Measurements from ENCODE around the gene ELOA2. TPM values are rescaled to one million over a fixed set of nuclear protein-coding genes. Genes with fewer than 3 reads are reported as not detected.

ELOA2 gene, protein sequence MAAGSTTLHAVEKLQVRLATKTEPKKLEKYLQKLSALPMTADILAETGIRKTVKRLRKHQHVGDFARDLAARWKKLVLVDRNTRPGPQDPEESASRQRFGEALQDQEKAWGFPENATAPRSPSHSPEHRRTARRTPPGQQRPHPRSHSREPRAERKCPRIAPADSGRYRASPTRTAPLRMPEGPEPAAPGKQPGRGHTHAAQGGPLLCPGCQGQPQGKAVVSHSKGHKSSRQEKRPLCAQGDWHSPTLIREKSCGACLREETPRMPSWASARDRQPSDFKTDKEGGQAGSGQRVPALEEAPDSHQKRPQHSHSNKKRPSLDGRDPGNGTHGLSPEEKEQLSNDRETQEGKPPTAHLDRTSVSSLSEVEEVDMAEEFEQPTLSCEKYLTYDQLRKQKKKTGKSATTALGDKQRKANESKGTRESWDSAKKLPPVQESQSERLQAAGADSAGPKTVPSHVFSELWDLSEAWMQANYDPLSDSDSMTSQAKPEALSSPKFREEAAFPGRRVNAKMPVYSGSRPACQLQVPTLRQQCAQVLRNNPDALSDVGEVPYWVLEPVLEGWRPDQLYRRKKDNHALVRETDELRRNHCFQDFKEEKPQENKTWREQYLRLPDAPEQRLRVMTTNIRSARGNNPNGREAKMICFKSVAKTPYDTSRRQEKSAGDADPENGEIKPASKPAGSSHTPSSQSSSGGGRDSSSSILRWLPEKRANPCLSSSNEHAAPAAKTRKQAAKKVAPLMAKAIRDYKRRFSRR
- total RNA-seq, result not detected in 2 replicates
- long read RNA-seq, result 0 reads

DNA sequence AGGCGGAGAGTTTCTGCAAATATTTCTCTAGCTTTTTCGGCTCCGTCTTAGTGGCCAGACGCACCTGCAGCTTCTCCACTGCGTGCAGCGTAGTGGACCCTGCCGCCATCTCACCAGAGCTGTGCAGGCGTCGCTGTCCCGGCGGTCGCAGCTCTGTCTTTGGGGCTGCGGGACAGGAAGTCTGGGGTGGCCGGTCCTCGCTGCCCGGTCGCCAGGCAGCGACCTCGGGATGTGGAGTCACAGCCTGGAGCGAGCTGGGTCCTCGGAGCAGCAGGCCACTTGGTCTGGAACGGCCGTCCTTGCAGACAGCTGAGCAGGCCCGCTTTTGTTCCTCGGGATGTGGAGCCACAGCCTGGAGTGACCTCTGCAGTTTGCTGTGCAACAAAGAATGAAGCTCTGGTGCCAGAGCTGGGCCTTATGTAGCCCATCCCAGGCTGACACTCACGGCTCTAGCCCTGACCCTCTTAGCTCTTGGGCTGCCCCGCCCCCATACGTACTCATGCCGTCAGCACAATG is at the start of gene ELOA2:
TSS of gene ELOA2 (minus strand) at position 466 of the 516 bp plus-strand sequence. CDS start at position 109, 357 bp downstream.
- Mint-ChIP-seq H3K4me1 (peaks cover 4% of the 10 kb centered on the region), H3K27ac (ENCODE audit: unreplicated experiment) (no peak within 1 kb of the TSS), H3K36me3 (ENCODE audit: low read depth) (peaks cover 4% of the 10 kb centered on the region), H3K9me3 (no peaks in the 10 kb centered on the region), H3K4me3 (no peak within 1 kb of the TSS), H3K27me3 (ENCODE audit: low read depth) (no peaks in the 10 kb centered on the region)
- DNase-seq (ENCODE audit: low read depth, low spot score), result no peak
- TF ChIP-seq, protein P1, sequence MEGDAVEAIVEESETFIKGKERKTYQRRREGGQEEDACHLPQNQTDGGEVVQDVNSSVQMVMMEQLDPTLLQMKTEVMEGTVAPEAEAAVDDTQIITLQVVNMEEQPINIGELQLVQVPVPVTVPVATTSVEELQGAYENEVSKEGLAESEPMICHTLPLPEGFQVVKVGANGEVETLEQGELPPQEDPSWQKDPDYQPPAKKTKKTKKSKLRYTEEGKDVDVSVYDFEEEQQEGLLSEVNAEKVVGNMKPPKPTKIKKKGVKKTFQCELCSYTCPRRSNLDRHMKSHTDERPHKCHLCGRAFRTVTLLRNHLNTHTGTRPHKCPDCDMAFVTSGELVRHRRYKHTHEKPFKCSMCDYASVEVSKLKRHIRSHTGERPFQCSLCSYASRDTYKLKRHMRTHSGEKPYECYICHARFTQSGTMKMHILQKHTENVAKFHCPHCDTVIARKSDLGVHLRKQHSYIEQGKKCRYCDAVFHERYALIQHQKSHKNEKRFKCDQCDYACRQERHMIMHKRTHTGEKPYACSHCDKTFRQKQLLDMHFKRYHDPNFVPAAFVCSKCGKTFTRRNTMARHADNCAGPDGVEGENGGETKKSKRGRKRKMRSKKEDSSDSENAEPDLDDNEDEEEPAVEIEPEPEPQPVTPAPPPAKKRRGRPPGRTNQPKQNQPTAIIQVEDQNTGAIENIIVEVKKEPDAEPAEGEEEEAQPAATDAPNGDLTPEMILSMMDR (conservative IDR thresholded peaks at IDR 0.05), result no peak

DNA sequence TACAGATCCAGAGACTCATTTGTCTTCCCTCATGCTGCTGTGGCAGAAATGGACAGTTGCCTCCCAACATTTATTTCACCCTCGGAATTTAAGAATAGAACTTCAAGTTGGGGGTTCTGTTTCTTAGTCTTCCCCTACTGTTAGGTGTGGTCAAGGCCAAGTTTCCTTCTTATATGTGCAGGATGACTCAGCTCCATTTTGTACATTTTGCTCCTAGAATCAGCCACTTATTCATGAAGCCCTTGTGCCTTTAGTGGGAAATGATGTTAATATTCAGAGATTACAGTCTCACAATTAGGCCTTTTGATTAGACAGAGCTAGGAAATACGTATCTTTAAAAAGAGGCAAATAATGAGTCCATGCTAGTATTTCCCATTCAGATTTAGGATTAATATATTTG is 46.2 kb upstream of the ELOA2 start:
- Mint-ChIP-seq H3K4me3 (no peak overlapping the region), H3K27ac (ENCODE audit: unreplicated experiment) (no peak overlapping the region), H3K4me1 (peaks cover 31% of the 10 kb centered on the region), H3K9me3 (peaks cover 2% of the 10 kb centered on the region), H3K36me3 (ENCODE audit: low read depth) (no peaks in the 10 kb centered on the region), H3K27me3 (ENCODE audit: low read depth) (no peaks in the 10 kb centered on the region)
- TF ChIP-seq, protein P1 (conservative IDR thresholded peaks at IDR 0.05), result no peak
- DNase-seq (ENCODE audit: low read depth, low spot score), result no peak

DNA sequence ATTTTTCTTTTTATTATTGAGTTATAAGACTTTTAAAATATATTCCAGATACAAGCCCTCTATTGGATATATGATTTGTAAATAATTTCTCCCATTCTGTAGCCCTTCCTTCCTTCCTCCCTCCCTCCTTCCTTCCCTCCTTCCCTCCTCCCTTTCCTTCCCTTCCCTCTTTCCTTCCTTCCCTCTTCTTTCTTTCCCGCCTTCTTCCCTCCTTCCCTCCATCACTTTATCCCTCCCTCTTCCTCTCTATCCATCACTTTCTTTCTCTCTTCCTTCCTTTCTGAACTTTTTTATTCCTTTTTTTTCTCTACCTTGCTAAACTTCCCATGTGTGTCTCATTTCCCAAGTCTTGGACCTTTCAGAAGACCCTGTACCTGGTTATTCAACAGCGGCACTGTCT is 45.5 kb upstream of the ELOA2 start:
- no peak for DNase-seq (ENCODE audit: low read depth, low spot score)
- Mint-ChIP-seq H3K36me3 (ENCODE audit: low read depth) (no peaks in the 10 kb centered on the region), H3K27ac (ENCODE audit: unreplicated experiment) (no peak overlapping the region), H3K9me3 (no peaks in the 10 kb centered on the region), H3K4me1 (peaks cover 38% of the 10 kb centered on the region), H3K27me3 (ENCODE audit: low read depth) (no peaks in the 10 kb centered on the region), H3K4me3 (no peak overlapping the region)
- TF ChIP-seq, protein P1 (conservative IDR thresholded peaks at IDR 0.05), result no peak

DNA sequence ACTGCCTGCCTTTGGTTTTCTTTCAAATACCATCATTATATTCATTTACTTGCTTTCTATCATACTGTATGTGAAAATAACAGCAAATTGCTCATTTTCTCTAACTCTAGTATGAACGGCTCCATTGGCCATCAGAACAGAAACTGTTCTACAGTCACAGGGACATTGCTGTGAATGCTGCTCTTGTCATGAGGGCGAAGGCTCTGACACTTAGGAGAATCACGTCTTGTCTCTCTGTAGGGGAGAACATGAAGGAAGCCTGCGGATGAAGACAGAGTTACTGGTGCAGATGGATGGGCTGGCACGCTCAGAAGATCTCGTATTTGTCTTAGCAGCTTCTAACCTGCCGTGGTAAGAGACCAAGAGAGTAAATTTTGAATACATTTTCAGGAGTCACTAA is 41.7 kb upstream of the ELOA2 start:
- peak overlapping the region; percentile 9 for H3K27ac Mint-ChIP-seq (ENCODE audit: unreplicated experiment)
- peaks cover 51% of the 10 kb centered on the region for H3K4me1 Mint-ChIP-seq
- H3K36me3 Mint-ChIP-seq (ENCODE audit: low read depth), result no peaks in the 10 kb centered on the region
- peak overlapping the region; percentile 20 for H3K4me3 Mint-ChIP-seq
- H3K9me3 Mint-ChIP-seq, result no peaks in the 10 kb centered on the region
- no peak for DNase-seq (ENCODE audit: low read depth, low spot score)
- TF ChIP-seq, protein P1 (conservative IDR thresholded peaks at IDR 0.05), result no peak
- H3K27me3 Mint-ChIP-seq (ENCODE audit: low read depth), result no peaks in the 10 kb centered on the region

DNA sequence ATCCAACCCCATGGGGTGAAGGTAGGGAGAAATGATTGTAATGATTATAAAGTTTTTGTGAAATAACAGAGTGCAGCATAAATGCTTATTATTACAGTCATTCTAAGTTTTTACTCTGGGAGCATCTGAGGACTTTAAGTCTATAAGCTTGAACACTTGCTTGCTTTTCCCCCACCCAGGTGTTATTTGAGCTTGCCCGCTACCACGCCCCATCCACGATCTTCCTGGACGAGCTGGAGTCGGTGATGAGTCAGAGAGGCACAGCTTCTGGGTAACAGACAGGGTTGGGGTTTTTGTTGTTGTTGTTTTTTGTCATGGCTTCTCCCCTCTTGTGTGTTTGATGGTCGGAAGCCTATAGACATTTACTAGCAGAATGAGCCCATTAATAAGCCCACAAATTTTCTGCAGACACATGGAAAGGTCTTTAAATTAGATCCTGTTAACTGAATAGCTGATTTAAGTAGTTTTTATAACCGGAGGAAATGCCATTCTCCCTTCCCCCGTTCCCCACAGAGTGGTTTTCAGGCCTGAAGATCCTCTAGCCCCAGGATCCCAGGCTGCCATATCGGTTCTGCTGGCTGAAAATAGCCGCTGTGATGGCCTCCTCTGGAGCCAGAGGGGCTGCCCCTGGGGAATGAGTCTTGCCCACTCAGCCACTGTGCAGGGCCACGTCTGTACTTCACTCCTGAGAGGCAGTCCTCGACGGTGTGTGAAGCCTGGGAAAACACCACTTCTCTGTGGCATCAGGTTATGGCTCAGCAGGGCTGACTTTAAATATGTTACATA is 39.9 kb upstream of the ELOA2 start:
- Mint-ChIP-seq H3K4me1 (peaks cover 51% of the 10 kb centered on the region), H3K27ac (ENCODE audit: unreplicated experiment) (peak overlapping the region; percentile 76), H3K27me3 (ENCODE audit: low read depth) (no peaks in the 10 kb centered on the region), H3K36me3 (ENCODE audit: low read depth) (no peaks in the 10 kb centered on the region), H3K4me3 (no peak overlapping the region), H3K9me3 (no peaks in the 10 kb centered on the region)
- TF ChIP-seq, protein P1 (conservative IDR thresholded peaks at IDR 0.05), result no peak
- no peak for DNase-seq (ENCODE audit: low read depth, low spot score)
